Activated T-cell treated with anti-CD3 and anti-CD28 coated beads, Interleukin-2, amount 50 U/mL, for 1 hour (primary cell): ENCODE results near the gene SLC24A3.

Experiments
- DNase-seq: peaks from one replicate; pipeline ENCODE4 v3.0.0-alpha.2; 2020

Gene SLC24A3

GRCh38 chr20:19758133-19758500 is 545.7 kb downstream of the SLC24A3 start, which contains the start of gene RIN2:
RIN2 (plus strand) TSS chr20:19758258; CDS start chr20:19889602, 131,344 bp downstream.
- DNase-seq = no peak

GRCh38 chr20:19758501-19759331 is 546.3 kb downstream of the SLC24A3 start:
- no peak for DNase-seq

- no peak for DNase-seq
Measured at GRCh38 chr20:19760371-19760721, 547.9 kb downstream of the SLC24A3 start.

GRCh38 chr20:19761326-19761725 is 548.9 kb downstream of the SLC24A3 start:
- no peak for DNase-seq

GRCh38 chr20:19761841-19762240 is 549.4 kb downstream of the SLC24A3 start:
- DNase-seq = no peak

DNA sequence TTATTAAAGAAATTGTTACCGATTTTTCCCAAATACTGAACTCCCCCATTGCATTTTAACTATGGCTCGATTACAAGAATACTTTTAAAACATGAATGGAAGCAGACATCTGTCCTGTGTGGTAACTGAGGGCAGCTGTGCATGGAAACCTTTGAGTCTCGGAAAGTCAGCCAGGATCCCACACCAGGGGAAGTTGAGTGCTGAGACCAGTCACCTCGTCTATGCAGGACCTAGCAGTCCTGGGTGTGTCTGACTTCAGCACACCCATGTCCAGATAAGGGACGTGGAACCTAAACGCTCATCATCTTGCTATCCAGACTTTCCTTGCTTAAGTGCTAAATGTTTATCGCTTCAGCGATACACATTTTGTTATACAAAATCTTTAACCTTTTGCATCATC is 551.8 kb downstream of the SLC24A3 start:
- DNase-seq = no peak

DNA sequence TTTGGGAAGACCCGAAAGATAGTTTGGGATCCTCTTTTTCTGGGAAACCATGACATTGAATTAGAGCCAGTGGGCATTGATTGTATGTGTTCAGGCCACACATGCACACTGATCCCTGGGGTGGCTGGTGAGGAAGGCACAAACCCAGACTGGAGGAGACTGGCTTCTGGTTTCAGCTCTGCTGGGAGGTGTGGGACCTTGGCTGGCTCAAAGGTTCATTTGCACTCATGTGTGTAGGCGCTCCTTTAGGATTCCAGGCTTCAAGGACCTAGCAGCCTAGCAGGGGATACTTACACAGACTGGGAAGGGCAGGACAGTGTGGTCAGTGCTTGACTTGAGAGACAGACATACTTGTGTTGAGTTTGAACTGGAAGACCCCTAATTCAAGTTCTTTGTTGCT is 552.8 kb downstream of the SLC24A3 start:
- no peak for DNase-seq

- no peak for DNase-seq
Measured at GRCh38 chr20:19765913-19766312, 553.5 kb downstream of the SLC24A3 start.

DNA sequence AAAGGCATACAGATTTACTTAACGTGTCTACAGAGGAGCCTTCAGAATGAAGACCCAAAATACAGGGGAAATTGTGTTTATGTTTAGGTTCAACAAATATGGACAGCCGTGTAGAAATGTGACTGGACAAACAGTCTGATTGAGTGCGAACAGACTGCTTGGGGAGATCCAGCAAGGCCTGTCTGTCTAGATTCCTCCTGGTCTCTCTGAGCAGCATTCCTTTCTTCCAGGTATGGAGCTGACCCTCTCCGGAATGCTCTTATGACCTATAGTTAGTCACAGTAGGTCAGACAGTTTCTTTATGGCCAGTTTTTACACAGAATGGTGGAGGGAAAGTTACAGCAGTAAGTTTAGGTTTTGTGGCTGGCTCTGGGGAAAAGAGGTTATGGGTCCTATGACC is 554.6 kb downstream of the SLC24A3 start:
- DNase-seq = no peak

GRCh38 chr20:19768325-19768842 is 555.9 kb downstream of the SLC24A3 start:
- no peak for DNase-seq

DNA sequence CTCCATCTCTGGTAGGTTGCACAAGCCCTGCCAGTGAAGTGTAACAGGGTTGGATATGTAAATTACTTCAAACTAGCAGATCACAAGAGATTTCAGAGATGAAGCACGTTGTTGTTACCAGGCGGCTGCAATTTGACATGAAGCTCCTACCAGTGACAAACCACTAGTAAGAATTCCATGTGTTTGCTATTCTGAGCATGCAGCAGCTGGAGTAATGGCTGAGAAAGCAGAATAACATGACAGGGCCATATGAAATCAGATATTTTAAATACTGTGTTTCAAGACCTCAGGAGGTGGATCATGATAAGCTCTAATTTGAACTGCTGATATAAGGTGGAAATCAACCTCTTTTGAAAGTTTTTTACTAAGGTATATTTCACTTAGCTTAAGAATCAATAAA is 557.1 kb downstream of the SLC24A3 start:
- no peak for DNase-seq

DNA sequence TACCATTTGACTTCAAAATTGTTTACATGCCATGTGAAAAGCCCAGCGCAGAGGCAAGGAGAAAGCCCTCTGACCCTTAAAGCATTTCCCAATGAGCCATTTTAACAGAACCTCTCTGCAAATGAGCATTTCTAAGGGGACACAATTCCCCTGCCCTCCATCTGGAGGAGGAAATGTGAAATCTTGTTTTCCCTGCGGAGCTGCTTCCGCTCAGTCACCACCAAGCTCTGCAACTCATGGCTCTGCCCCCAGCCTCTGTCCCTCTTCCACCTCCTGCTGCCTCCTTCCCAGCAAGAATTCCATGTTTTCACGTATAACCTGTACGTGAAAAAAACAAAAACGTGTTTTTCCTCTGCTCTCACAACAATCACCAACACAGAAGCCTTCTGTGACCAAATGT is 557.9 kb downstream of the SLC24A3 start:
- DNase-seq = no peak

- no peak for DNase-seq
Measured at GRCh38 chr20:19771031-19771430, 558.6 kb downstream of the SLC24A3 start.
